Prostate gland (tissue), 2 donors: ENCODE measurements around the gene AMIGO1. TPM values are rescaled to one million over a fixed set of nuclear protein-coding genes. Genes with fewer than 3 reads are reported as not detected.
A peak's percentile ranks its signal among the peaks of the same experiment; 100 is the strongest.

Experiments
- DNase-seq: peaks from one replicate; pipeline ENCODE4 v3.0.0-alpha.2; 2019; ENCODE audit warnings: low spot score
- H3K27ac ChIP-seq, 2 donors: fragments of 200-600 bp; sonication (generic); 2 replicates each; pipeline ENCODE4 v1.5.1; 2017 to 2019
- H3K27me3 ChIP-seq: fragments of 200-600 bp; sonication (generic); replicated peaks from 2 replicates; pipeline ENCODE4 v1.5.1; 2019; ENCODE audit not compliant: insufficient read depth
- H3K36me3 ChIP-seq, 2 donors: fragments of 200-600 bp; sonication (generic); 1 replicate in 1 of 2; 2 replicates in 1 of 2; pipeline versions ENCODE4 v1.5.1 to v1.8.1; 2017 to 2019
- H3K4me1 ChIP-seq: fragments of 200-600 bp; sonication (generic); replicated peaks from 2 replicates; pipeline ENCODE4 v1.5.1; 2019
- H3K4me3 ChIP-seq, 2 donors: fragments of 200-600 bp; sonication (generic); 2 replicates each; pipeline ENCODE4 v1.5.1; 2017 to 2019
- H3K9me3 ChIP-seq: fragments of 200-600 bp; sonication (generic); 2 replicates; pipeline ENCODE4 v1.5.1; 2017
- POLR2A ChIP-seq: fragments of 450-650 bp; IDR thresholded peaks from one replicate; pipeline ENCODE4 v1.6.1; 2016; ENCODE audit warnings: antibody characterized with exemption, mild to moderate bottlenecking
- POLR2AphosphoS5 ChIP-seq: sonication (generic); formaldehyde crosslinking; IDR thresholded peaks from one replicate; pipeline ENCODE4 v1.6.1; 2017; ENCODE audit warnings: antibody characterized with exemption
- WGBS: methylation state at CpG from one replicate; pipeline ENCODE4 v1.1.5; 2018; 5-methylcytosine and 5-hydroxymethylcytosine counted together
- intact Hi-C: fragments of 100-400 bp; cut with DNase I; formaldehyde crosslinking; loops from one replicate; pipeline ENCODE4 v1.14.2; 2022
- total RNA-seq, 2 donors: library from RNA; depleted of rRNA; stranded (reverse); fragments of >200 nt; gene quantifications; one replicate each; pipeline ENCODE4 v1.1.0, GENCODE V29; 2016
- TF ChIP-seq, protein P1 (sequence below), 4 experiments: fragments of 200-600 bp in 2 of 4; fragments of 450-650 bp in 2 of 4; sonication (generic) in 2 of 4; IDR thresholded peaks; 1 replicate in 3 of 4; 2 replicates in 1 of 4; pipeline ENCODE4 v1.5.1; 2016 to 2019; ENCODE audit warnings: antibody characterized with exemption in 4 of 4, mild to moderate bottlenecking in 2 of 4, moderate library complexity in 2 of 4

AMIGO1 gene
- total RNA-seq, 2 donors from 2014 or later, result 9.5 to 13.2 TPM

DNA sequence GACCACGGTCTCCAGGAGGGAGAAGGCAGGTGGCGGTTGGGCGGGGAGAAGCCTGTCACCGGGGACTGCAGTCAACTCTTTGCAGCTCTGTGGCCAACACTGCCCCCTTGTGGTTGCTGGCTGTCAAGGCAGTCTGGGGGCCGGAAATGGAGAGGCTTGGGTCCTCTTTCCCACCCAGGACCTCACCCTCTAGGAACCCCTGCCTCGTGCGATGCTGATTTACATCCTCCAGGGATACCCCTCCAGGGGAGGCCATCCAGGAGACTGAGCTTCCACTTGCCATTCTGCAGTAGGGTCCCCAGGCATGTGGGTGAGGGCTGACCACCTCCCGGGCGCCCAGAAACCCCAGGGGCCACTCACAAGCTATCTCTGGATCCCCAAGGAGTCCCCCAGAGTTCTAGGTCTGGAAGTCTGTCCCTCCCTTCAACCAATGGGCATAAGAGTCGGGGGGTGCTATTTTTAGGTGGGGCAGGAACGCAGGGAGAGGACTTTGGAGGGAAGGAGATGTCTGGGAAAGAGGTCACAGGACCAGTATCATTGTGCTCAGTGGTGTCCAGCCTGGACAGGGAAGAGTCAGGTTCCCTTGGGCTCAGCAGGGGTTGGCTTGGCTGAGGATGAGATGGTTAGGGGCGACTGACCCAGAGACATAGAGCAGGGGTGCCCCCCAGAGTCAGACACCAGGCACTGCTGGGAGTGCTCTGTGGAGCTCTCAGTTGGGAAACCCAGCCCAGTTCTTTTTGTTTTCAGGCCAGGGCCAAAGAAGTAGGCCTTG lies 23.0 kb upstream of the AMIGO1 start:
- intact Hi-C loops, result loop anchor here (1.0 to 10.0 kb wide), 2 partner anchors 34 to 108 kb away; partner anchors contain the start of gene PSMA5
- no peaks in the 10 kb centered on the region for H3K9me3 ChIP-seq
- H3K27ac ChIP-seq, result no peak overlapping the region
- no peaks in the 10 kb centered on the region for H3K4me1 ChIP-seq
- 21% methylated on average over 12 of the region's 12 CpGs for WGBS
- peak; percentile 34 for TF ChIP-seq POLR2AphosphoS5
- TF ChIP-seq, protein P1, sequence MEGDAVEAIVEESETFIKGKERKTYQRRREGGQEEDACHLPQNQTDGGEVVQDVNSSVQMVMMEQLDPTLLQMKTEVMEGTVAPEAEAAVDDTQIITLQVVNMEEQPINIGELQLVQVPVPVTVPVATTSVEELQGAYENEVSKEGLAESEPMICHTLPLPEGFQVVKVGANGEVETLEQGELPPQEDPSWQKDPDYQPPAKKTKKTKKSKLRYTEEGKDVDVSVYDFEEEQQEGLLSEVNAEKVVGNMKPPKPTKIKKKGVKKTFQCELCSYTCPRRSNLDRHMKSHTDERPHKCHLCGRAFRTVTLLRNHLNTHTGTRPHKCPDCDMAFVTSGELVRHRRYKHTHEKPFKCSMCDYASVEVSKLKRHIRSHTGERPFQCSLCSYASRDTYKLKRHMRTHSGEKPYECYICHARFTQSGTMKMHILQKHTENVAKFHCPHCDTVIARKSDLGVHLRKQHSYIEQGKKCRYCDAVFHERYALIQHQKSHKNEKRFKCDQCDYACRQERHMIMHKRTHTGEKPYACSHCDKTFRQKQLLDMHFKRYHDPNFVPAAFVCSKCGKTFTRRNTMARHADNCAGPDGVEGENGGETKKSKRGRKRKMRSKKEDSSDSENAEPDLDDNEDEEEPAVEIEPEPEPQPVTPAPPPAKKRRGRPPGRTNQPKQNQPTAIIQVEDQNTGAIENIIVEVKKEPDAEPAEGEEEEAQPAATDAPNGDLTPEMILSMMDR (IDR thresholded peaks at IDR 0.05), result peak; percentile 96 to 97 (median 96)
- TF ChIP-seq POLR2A, result no peak
- no peaks in the 10 kb centered on the region for H3K27me3 ChIP-seq
- DNase-seq, result peak; percentile 74
- no peaks in the 10 kb centered on the region for H3K36me3 ChIP-seq
- no peak overlapping the region for H3K4me3 ChIP-seq

DNA sequence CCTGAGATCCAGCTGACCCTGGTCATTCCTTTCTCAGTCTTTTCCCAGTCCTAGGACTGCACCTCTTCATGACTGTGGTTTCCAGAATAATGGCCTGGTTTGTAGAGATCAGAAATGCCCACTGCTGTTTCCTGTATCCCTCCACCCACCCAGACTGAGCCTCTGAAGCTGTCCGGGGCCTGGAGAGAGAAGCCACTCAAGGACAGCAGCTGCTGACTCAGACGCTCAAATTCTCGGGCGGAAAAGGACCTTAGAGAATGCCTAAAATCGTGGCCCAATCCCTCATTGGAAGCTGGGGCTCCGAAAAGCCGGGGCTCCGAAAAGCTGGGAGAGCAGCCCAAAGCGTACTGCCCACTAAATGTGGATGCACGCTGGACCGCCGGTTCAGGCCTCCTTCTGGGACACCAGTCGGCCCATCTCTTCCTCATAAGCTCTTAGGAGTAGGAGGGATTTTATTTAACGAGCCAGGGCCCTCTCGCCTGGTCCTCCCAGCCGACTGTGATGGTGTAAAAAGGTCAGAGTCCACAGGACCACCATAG lies 22.4 kb upstream of the AMIGO1 start:
- no peak for TF ChIP-seq POLR2A
- TF ChIP-seq, protein P1 (IDR thresholded peaks at IDR 0.05), result no peak
- no peak for TF ChIP-seq POLR2AphosphoS5
- H3K36me3 ChIP-seq, result no peaks in the 10 kb centered on the region
- intact Hi-C loops, result loop anchor here (1.0 to 10.0 kb wide), 2 partner anchors 34 to 107 kb away; partner anchors contain the start of gene PSMA5
- H3K9me3 ChIP-seq, result no peaks in the 10 kb centered on the region
- 73% methylated on average over 15 of the region's 16 CpGs for WGBS
- no peaks in the 10 kb centered on the region for H3K27me3 ChIP-seq
- DNase-seq, result no peak
- no peak overlapping the region for H3K27ac ChIP-seq
- H3K4me1 ChIP-seq, result no peaks in the 10 kb centered on the region
- no peak overlapping the region for H3K4me3 ChIP-seq

DNA sequence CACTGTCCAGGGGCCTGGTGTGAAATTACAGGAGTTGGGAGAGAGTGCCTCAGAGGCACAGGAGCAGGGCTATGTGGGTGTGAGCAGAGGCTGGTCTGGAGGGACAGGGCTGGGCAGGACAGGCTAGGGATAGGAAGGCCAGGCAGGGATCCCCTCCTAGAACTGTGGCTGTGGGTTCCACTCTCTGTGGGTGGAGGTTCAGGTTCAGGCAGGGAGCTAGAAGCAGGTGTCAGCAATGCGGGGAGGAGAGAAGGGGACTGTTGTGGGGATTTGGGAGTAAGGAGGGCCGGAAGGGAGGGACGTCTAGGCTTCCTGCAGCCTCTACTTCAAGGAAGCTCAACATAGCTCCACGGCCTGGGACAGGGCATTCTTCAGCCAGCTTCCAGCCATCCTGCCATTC lies 21.9 kb upstream of the AMIGO1 start:
- TF ChIP-seq POLR2A (no peak), POLR2AphosphoS5 (no peak)
- TF ChIP-seq, protein P1 (IDR thresholded peaks at IDR 0.05), result no peak
- Histone ChIP-seq H3K27me3 (no peaks in the 10 kb centered on the region), H3K9me3 (no peaks in the 10 kb centered on the region), H3K27ac (no peak overlapping the region), H3K36me3 (no peaks in the 10 kb centered on the region), H3K4me1 (no peaks in the 10 kb centered on the region), H3K4me3 (no peak overlapping the region)
- DNase-seq, result no peak
- intact Hi-C loops, result loop anchor here (10.0 kb wide), 1 partner anchor 107 kb away; the partner anchor contains the start of gene PSMA5
- 81% methylated on average over 4 of the region's 4 CpGs for WGBS

DNA sequence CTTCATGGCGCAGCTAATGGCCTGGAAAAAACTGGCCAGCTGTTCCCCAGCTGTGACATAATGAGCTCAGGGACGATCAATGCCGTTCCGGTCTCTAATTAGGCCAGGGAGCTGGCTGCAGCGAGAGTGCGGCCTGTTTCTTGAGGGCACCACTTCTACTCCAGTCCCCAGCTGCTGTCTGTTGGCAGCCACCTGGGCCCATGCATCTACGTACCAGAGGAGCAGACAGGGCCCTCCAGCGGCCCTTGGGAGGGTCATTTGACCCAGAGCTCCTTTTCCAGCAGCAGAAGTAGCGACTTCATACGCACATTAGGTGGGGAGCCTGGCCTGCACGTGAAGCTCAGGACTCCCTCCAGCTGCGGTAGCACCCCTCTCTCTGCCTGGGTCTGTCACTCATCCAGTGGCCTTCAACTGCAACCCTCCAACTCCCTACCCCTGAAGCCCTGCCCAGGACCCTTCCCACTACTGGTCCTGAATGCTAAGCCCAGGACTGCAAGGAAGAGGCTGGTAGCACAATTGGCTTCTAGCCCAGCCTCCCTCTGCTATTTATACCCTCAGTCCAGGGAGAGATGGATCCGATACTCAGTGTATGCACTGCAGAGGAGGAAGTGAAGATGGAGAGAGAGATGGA lies 21.0 kb upstream of the AMIGO1 start:
- no peak for DNase-seq
- Histone ChIP-seq H3K27me3 (no peaks in the 10 kb centered on the region), H3K27ac (no peak overlapping the region), H3K4me3 (no peak overlapping the region), H3K4me1 (no peaks in the 10 kb centered on the region), H3K36me3 (no peaks in the 10 kb centered on the region), H3K9me3 (no peaks in the 10 kb centered on the region)
- TF ChIP-seq POLR2A, result no peak
- TF ChIP-seq, protein P1 (IDR thresholded peaks at IDR 0.05), result no peak
- no peak for TF ChIP-seq POLR2AphosphoS5
- intact Hi-C loops, result loop anchor here (10.0 kb wide), 1 partner anchor 106 kb away; the partner anchor contains the start of gene PSMA5
- 75% methylated on average over 13 of the region's 13 CpGs for WGBS
